H1 (cell line): ENCODE results near the gene XAB2. TPM values are rescaled to one million over a fixed set of nuclear protein-coding genes. Genes with fewer than 3 reads are reported as not detected.

ENCODE experiments used
- CTCF ChIA-PET: fragments of 300-600 bp; sonication (Branson Sonifier 250); formaldehyde crosslinking; loops from one replicate; lab custom pipeline; 2021; ENCODE audit not compliant: partially characterized antibody; lab: Charles Lee
- POLR2A ChIA-PET: fragments of 300-600 bp; sonication (Branson Sonifier 250); formaldehyde crosslinking; loops from one replicate; lab custom pipeline; 2021; ENCODE audit warnings: inconsistent platforms; ENCODE audit not compliant: partially characterized antibody; lab: Charles Lee
- DNase-seq, 2 experiments: peaks; one replicate each; pipeline versions ENCODE4 v3.0.0 to v3.0.0-alpha.2; 2010 to 2022; ENCODE audit warnings: low spot score in 2 of 2, low read depth in 1 of 2, mixed read lengths in 1 of 2
- FAIRE-seq: peaks from 2 replicates; lab custom pipeline; 2011; peaks lifted over from hg19 to GRCh38; lab: Jason Lieb, UNC
- H2AFZ ChIP-seq: 2 replicates; pipeline ENCODE4 v1.8.1; 2012; ENCODE audit warnings: low read length, inconsistent platforms
- H2AK5ac ChIP-seq: 2 replicates; pipeline ENCODE4 v1.6.1; 2013; ENCODE audit warnings: low read depth, low read length
- H2BK120ac ChIP-seq: replicated peaks from 2 replicates; pipeline ENCODE3; 2013; ENCODE audit warnings: low read depth, low read length, inconsistent platforms
- H2BK12ac ChIP-seq: 2 replicates; pipeline ENCODE4 v1.6.1; 2013; ENCODE audit warnings: low read depth, low read length
- H2BK15ac ChIP-seq: 2 replicates; pipeline ENCODE4 v1.6.1; 2013; ENCODE audit warnings: low read length
- H2BK20ac ChIP-seq: 2 replicates; pipeline ENCODE4 v1.6.1; 2013; ENCODE audit warnings: low read length
- H2BK5ac ChIP-seq: 2 replicates; pipeline ENCODE4 v1.6.1; 2013; ENCODE audit warnings: low read depth, low read length
- H3K14ac ChIP-seq: 2 replicates; pipeline ENCODE4 v1.6.1; 2013; ENCODE audit warnings: inconsistent platforms; ENCODE audit not compliant: insufficient read length
- H3K18ac ChIP-seq: 2 replicates; pipeline ENCODE4 v1.6.1; 2013; ENCODE audit warnings: low read length; ENCODE audit errors: extremely low read depth
- H3K23ac ChIP-seq: 2 replicates; pipeline ENCODE4 v1.6.1; 2013; ENCODE audit warnings: inconsistent platforms; ENCODE audit not compliant: insufficient read length
- H3K23me2 ChIP-seq: 2 replicates; pipeline ENCODE4 v1.6.1; 2013; ENCODE audit warnings: low read depth, low read length
- H3K27ac ChIP-seq: 2 replicates; pipeline ENCODE4 v1.6.1; 2011; ENCODE audit warnings: low read depth, low read length, inconsistent platforms
- H3K27me3 ChIP-seq, 4 experiments: replicated peaks in 1 of 4; 1 replicate in 1 of 4; 2 replicates in 3 of 4; pipeline versions ENCODE4 v1.6.1 to v1.8.1; 2011 to 2013; ENCODE audit warnings: low read length in 3 of 4, mild to moderate bottlenecking in 3 of 4, inconsistent platforms in 2 of 4, mixed read lengths in 2 of 4, moderate library complexity in 1 of 4; ENCODE audit not compliant: control insufficient read depth in 3 of 4, insufficient read depth in 3 of 4; ENCODE audit errors: extremely low read depth in 1 of 4
- H3K36me3 ChIP-seq, 4 experiments: 2 replicates each; pipeline versions ENCODE4 v1.6.1 to v1.8.1; 2011 to 2013; ENCODE audit warnings: mild to moderate bottlenecking in 4 of 4, low read length in 3 of 4, moderate library complexity in 2 of 4, control low read depth in 1 of 4, inconsistent platforms in 1 of 4; ENCODE audit not compliant: insufficient read depth in 4 of 4, control insufficient read depth in 2 of 4
- H3K4ac ChIP-seq: replicated peaks from 2 replicates; pipeline ENCODE3; 2013; ENCODE audit warnings: low read length, low read depth, mixed read lengths, inconsistent platforms; ENCODE audit not compliant: insufficient read length
- H3K4me1 ChIP-seq, 4 experiments: replicated peaks in 1 of 4; 1 replicate in 1 of 4; 2 replicates in 3 of 4; pipeline versions ENCODE4 v1.6.1 to v1.8.1; 2011 to 2013; ENCODE audit warnings: low read length in 3 of 4, inconsistent platforms in 2 of 4, mixed read lengths in 1 of 4; ENCODE audit not compliant: insufficient read depth in 4 of 4, control insufficient read depth in 3 of 4
- H3K4me2 ChIP-seq, 2 experiments: 2 replicates each; pipeline versions ENCODE4 v1.6.1 to v1.8.1; 2011 to 2013; ENCODE audit warnings: low read depth in 2 of 2, low read length in 2 of 2, control low read depth in 1 of 2, inconsistent platforms in 1 of 2, mild to moderate bottlenecking in 1 of 2; ENCODE audit not compliant: insufficient read depth in 1 of 2
- H3K4me3 ChIP-seq, 4 experiments: fragments of 200-600, 300-600 bp in 1 of 4; sonication (generic), shearing (Covaris generic), sonication (Bioruptor Twin) in 1 of 4; 2 replicates each; pipeline versions ENCODE4 v1.5.1 to v1.8.1; 2011 to 2016; ENCODE audit warnings: low read length in 4 of 4, low read depth in 3 of 4, control low read depth in 2 of 4, inconsistent platforms in 2 of 4, mild to moderate bottlenecking in 2 of 4, mixed read lengths in 1 of 4, moderate library complexity in 1 of 4; ENCODE audit not compliant: insufficient read depth in 2 of 4; ENCODE audit errors: extremely low read depth in 1 of 4
- H3K56ac ChIP-seq: replicated peaks from 2 replicates; pipeline ENCODE3; 2013; ENCODE audit warnings: low read depth, mild to moderate bottlenecking, mixed read lengths, low read length, inconsistent platforms; ENCODE audit not compliant: insufficient read length
- H3K79me1 ChIP-seq: 2 replicates; pipeline ENCODE4 v1.6.1; 2013; ENCODE audit warnings: low read depth, low read length, control low read depth
- H3K79me2 ChIP-seq, 2 experiments: 2 replicates each; pipeline versions ENCODE4 v1.6.1 to v1.8.1; 2012 to 2013; ENCODE audit warnings: low read length in 2 of 2, mild to moderate bottlenecking in 2 of 2, inconsistent platforms in 1 of 2; ENCODE audit not compliant: insufficient read depth in 2 of 2, control insufficient read depth in 1 of 2
- H3K9ac ChIP-seq, 4 experiments: replicated peaks in 1 of 4; 1 replicate in 1 of 4; 2 replicates in 3 of 4; pipeline versions ENCODE4 v1.6.1 to v1.8.1; 2011 to 2013; ENCODE audit warnings: low read depth in 3 of 4, low read length in 3 of 4, control low read depth in 2 of 4, mild to moderate bottlenecking in 2 of 4, moderate library complexity in 2 of 4, inconsistent platforms in 1 of 4; ENCODE audit errors: extremely low read depth in 1 of 4
- H3K9me3 ChIP-seq, 2 experiments: 2 replicates each; pipeline versions ENCODE4 v1.6.1 to v1.8.1; 2012 to 2013; ENCODE audit warnings: mild to moderate bottlenecking in 2 of 2, moderate library complexity in 2 of 2, control low read depth in 1 of 2, inconsistent platforms in 1 of 2, low read depth in 1 of 2, low read length in 1 of 2, mixed read lengths in 1 of 2; ENCODE audit not compliant: insufficient read depth in 2 of 2
- H4K20me1 ChIP-seq, 2 experiments: replicated peaks in 1 of 2; 2 replicates each; pipeline versions ENCODE3 to v1.8.1; 2011 to 2013; ENCODE audit warnings: inconsistent platforms in 2 of 2, low read length in 2 of 2, mild to moderate bottlenecking in 1 of 2; ENCODE audit not compliant: insufficient read depth in 2 of 2, control insufficient read depth in 1 of 2
- H4K5ac ChIP-seq: 2 replicates; pipeline ENCODE4 v1.6.1; 2013; ENCODE audit warnings: low read length, low read depth, mixed read lengths, inconsistent platforms; ENCODE audit not compliant: insufficient read length
- H4K8ac ChIP-seq: 2 replicates; pipeline ENCODE4 v1.8.0; 2013; ENCODE audit warnings: mild to moderate bottlenecking, moderate library complexity, low read length, inconsistent platforms; ENCODE audit not compliant: insufficient read depth; ENCODE audit errors: extremely low read depth
- H4K91ac ChIP-seq: replicated peaks from 2 replicates; pipeline ENCODE3; 2013; ENCODE audit warnings: low read length, mixed read lengths, inconsistent platforms; ENCODE audit not compliant: insufficient read length
- ASH2L ChIP-seq: fragments of 200-600, 300-600 bp; sonication (generic); IDR thresholded peaks from one replicate; pipeline ENCODE4 v1.7.1; 2017; ENCODE audit warnings: low read length
- POLR2AphosphoS5 ChIP-seq: IDR thresholded peaks from 2 replicates; pipeline ENCODE4 v1.6.1; 2011; ENCODE audit warnings: low read depth, low read length
- POU5F1 ChIP-seq: IDR thresholded peaks from 2 replicates; pipeline ENCODE4 v1.6.1; 2011; ENCODE audit warnings: low read depth, mild to moderate bottlenecking, low read length, moderate library complexity
- SAP30 ChIP-seq: fragments of 300-600 bp; sonication (generic); IDR thresholded peaks from 2 replicates; pipeline ENCODE4 v1.7.1; 2012; ENCODE audit warnings: low read length, moderate library complexity, mild to moderate bottlenecking, inconsistent platforms; ENCODE audit not compliant: insufficient read depth, insufficient replicate concordance
- ZNF274 ChIP-seq: IDR thresholded peaks from 2 replicates; pipeline ENCODE4 v1.7.0; 2012; ENCODE audit warnings: low read length, borderline replicate concordance; ENCODE audit errors: extremely low read depth
- WGBS, 2 experiments: shearing (Covaris generic) in 1 of 2; methylation state at CpG; one replicate each; pipeline versions ENCODE4 v1.1.6 to v1.1.7; 2013 to 2015; ENCODE audit warnings: low lambda C conversion rate in 2 of 2, mixed read lengths in 2 of 2, inconsistent platforms in 1 of 2, low coverage in 1 of 2, missing lambda C conversion rate in 1 of 2; ENCODE audit not compliant: insufficient replicate concordance in 2 of 2, insufficient coverage in 1 of 2, insufficient read length in 1 of 2; ENCODE audit errors: extremely low coverage in 1 of 2, missing lambda C conversion rate in 1 of 2; 5-methylcytosine and 5-hydroxymethylcytosine counted together
- polyA plus RNA-seq, 7 experiments: library from polyadenylated mRNA; depleted of rRNA in 3 of 7; stranded (reverse) in 5 of 7; unstranded in 2 of 7; fragments of >200 nt in 5 of 7; fragments of 200-250 nt in 2 of 7; gene quantifications; 1 replicate in 5 of 7; 2 replicates in 1 of 7; 4 replicates in 1 of 7; pipeline versions ENCODE4 v1.2.1 to v1.2.3, GENCODE V29; 2011 to 2013; ENCODE audit warnings: missing spikeins in 2 of 7, mixed read lengths in 2 of 7
- total RNA-seq: library from RNA; stranded (reverse); fragmentation: NEBNext Ultra II Directional; extraction: Animal tissue kit (Norgen Biotek cat#: 25700); gene quantifications from 2 replicates; pipeline ENCODE4 v1.2.1, GENCODE V29; 2021
- TF ChIP-seq, protein P1 (sequence below): IDR thresholded peaks from 2 replicates; pipeline ENCODE4 v1.6.1; 2012; ENCODE audit warnings: inconsistent platforms

The XAB2 gene
- total and polyA plus RNA-seq, 2 of the 8 experiments (the other 6 are each of a cell fraction or from before 2014, with no cell fraction given), result 48.2 to 49.4 TPM

DNA sequence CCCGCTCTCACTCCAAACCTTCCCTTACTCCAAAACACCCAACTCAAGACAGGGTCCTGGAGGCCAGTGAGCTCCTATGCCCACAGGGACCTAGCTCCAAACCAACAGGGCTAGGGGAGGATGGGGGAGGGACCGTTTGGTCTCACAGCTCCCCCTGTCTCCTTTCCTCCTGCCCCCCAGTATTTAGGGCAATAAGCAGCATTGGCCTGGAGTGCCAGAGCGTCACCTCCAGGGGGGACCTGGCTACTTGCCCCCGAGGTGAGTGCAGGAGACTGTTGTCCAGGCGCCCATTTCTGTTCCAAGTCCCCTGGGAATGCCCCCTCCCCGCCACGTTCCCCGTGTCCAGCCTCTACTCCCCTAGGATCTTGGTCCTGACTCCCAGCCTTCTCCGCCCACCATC, 40.3 kb upstream of the XAB2 start:
- no peak overlapping the region for H2AK5ac ChIP-seq
- DNase-seq, result no peak
- no peaks in the 10 kb centered on the region for H3K79me2 ChIP-seq
- no peak overlapping the region for H2BK15ac ChIP-seq
- H3K27ac ChIP-seq, result no peak overlapping the region
- H2BK5ac ChIP-seq, result no peak overlapping the region
- H4K20me1 ChIP-seq, result no peaks in the 10 kb centered on the region
- H4K91ac ChIP-seq, result no peak overlapping the region
- H3K56ac ChIP-seq, result no peak overlapping the region
- H3K23ac ChIP-seq, result no peak overlapping the region
- H3K9ac ChIP-seq, result no peak overlapping the region
- H2AFZ ChIP-seq, result no peak overlapping the region
- H2BK12ac ChIP-seq, result no peak overlapping the region
- H3K14ac ChIP-seq, result no peak overlapping the region
- no peak overlapping the region for H3K4ac ChIP-seq
- H3K18ac ChIP-seq, result no peak overlapping the region
- no peak for FAIRE-seq
- no peak overlapping the region for H4K8ac ChIP-seq
- no peak overlapping the region for H4K5ac ChIP-seq
- H3K23me2 ChIP-seq, result peaks cover 2% of the 10 kb centered on the region; the same call in 1 of the 2 replicates
- 41 to 100% methylated on average over 1 to 6 of the region's 9 CpGs for WGBS, 2 experiments
- H2BK20ac ChIP-seq, result no peak overlapping the region
- H3K79me1 ChIP-seq, result no peaks in the 10 kb centered on the region
- no peaks in the 10 kb centered on the region for H3K9me3 ChIP-seq
- H2BK120ac ChIP-seq, result no peak overlapping the region
- H3K36me3 ChIP-seq, result no peaks in the 10 kb centered on the region
- peaks cover 0 to 3% (median 1%) of the 10 kb centered on the region in 4 experiments; a peak in 1 of 7 replicates for H3K4me1 ChIP-seq
- TF ChIP-seq ASH2L, result no peak
- TF ChIP-seq, protein P1, sequence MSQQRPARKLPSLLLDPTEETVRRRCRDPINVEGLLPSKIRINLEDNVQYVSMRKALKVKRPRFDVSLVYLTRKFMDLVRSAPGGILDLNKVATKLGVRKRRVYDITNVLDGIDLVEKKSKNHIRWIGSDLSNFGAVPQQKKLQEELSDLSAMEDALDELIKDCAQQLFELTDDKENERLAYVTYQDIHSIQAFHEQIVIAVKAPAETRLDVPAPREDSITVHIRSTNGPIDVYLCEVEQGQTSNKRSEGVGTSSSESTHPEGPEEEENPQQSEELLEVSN, result no peak
- TF ChIP-seq POU5F1, result no peak
- no peak for TF ChIP-seq ZNF274
- no peak for TF ChIP-seq SAP30
- no peak for TF ChIP-seq POLR2AphosphoS5
- H3K27me3 ChIP-seq, result peaks cover 0 to 18% (median 11%) of the 10 kb centered on the region in 4 experiments; a peak in 4 of 7 replicates
- ChIA-PET POLR2A (interaction anchor here (0.8 to 1.7 kb wide), 3 partner anchors 8 to 129 kb away, joined by 3 to 6 read pairs (median 5); partner anchors contain the start of gene TRAPPC5), CTCF (interaction anchor here (0.5 to 4.7 kb wide), 10 partner anchors 11 to 162 kb away, joined by 3 to 32 read pairs (median 4); partner anchors contain the start of gene TRAPPC5)
- peak overlapping the region in 3 of 4 experiments; percentile 15 to 70 (median 51); a peak in 5 of 8 replicates for H3K4me3 ChIP-seq
- peak overlapping the region; percentile 70 to 86 for H3K4me2 ChIP-seq
